NCI-H2196 treated with DMSO at 0.1 percent for 48 hours (cell line): ENCODE data around the gene FOXP1.

Experiments used
- DNase-seq: peaks from one replicate; lab custom pipeline; 2025; ENCODE audit not compliant: unreplicated experiment; lab: John Stamatoyannopoulos, UW

FOXP1 gene

GRCh38 chr3:71433631-71434030, 149.9 kb downstream of the FOXP1 start:
- no peak for DNase-seq

- no peak for DNase-seq
Observed at GRCh38 chr3:71432044-71432975, 151.2 kb downstream of the FOXP1 start.

- no peak for DNase-seq
Observed at GRCh38 chr3:71430941-71431552, 152.5 kb downstream of the FOXP1 start.

GRCh38 chr3:71429597-71429988, 153.9 kb downstream of the FOXP1 start:
- no peak for DNase-seq

- DNase-seq = no peak
Observed at GRCh38 chr3:71428841-71429596, 154.5 kb downstream of the FOXP1 start.

GRCh38 chr3:71425491-71426071, 157.9 kb downstream of the FOXP1 start:
- no peak for DNase-seq

- DNase-seq = no peak
Observed at GRCh38 chr3:71423151-71423906, 160.2 kb downstream of the FOXP1 start.

GRCh38 chr3:71421820-71422566, 161.5 kb downstream of the FOXP1 start:
- no peak for DNase-seq

- DNase-seq = no peak
Observed at GRCh38 chr3:71421475-71421819, 162.1 kb downstream of the FOXP1 start.

GRCh38 chr3:71419369-71419768, 164.2 kb downstream of the FOXP1 start:
- no peak for DNase-seq

- DNase-seq = no peak
Observed at GRCh38 chr3:71417791-71418190, 165.7 kb downstream of the FOXP1 start.

- no peak for DNase-seq
Observed at GRCh38 chr3:71416876-71417275, 166.7 kb downstream of the FOXP1 start.

- DNase-seq = no peak
Observed at GRCh38 chr3:71415681-71416122, 167.8 kb downstream of the FOXP1 start.

GRCh38 chr3:71414189-71414927, 169.2 kb downstream of the FOXP1 start:
- DNase-seq = no peak

GRCh38 chr3:71413572-71413971, 170.0 kb downstream of the FOXP1 start:
- no peak for DNase-seq

- no peak for DNase-seq
Observed at GRCh38 chr3:71409352-71409751, 174.2 kb downstream of the FOXP1 start.

- DNase-seq = no peak
Observed at GRCh38 chr3:71408903-71409302, 174.6 kb downstream of the FOXP1 start.

- no peak for DNase-seq
Observed at GRCh38 chr3:71407823-71408222, 175.7 kb downstream of the FOXP1 start.
